Mesothelial cell of epicardium (in vitro differentiated cells): ENCODE data around the gene ZAR1L. TPM values are rescaled to one million over a fixed set of nuclear protein-coding genes. Genes with fewer than 3 reads are reported as not detected.

Source experiments
- DNase-seq, 2 experiments: peaks; one replicate each; pipeline ENCODE4 v3.0.0; 2021; ENCODE audit warnings: low spot score in 2 of 2; ENCODE audit not compliant: unreplicated experiment in 2 of 2
- H3K27ac Mint-ChIP-seq: 2 replicates; pipeline ENCODE4 v1.8.0; 2021; ENCODE audit warnings: mixed read lengths
- H3K27me3 Mint-ChIP-seq: 2 replicates; pipeline ENCODE4 v1.8.0; 2021; ENCODE audit warnings: low read depth, mixed read lengths
- H3K36me3 Mint-ChIP-seq: 2 replicates; pipeline ENCODE4 v1.8.0; 2021; ENCODE audit warnings: mixed read lengths
- H3K4me1 Mint-ChIP-seq: 2 replicates; pipeline ENCODE4 v1.8.0; 2021; ENCODE audit warnings: mixed read lengths
- H3K4me3 Mint-ChIP-seq: 2 replicates; pipeline ENCODE4 v1.8.0; 2021; ENCODE audit warnings: mild to moderate bottlenecking, moderate library complexity, mixed read lengths
- H3K9me3 Mint-ChIP-seq: 2 replicates; pipeline ENCODE4 v1.8.0; 2021; ENCODE audit warnings: mixed read lengths
- total RNA-seq: library from RNA; stranded (reverse); gene quantifications from 3 replicates; pipeline ENCODE4 v1.2.1, GENCODE V29; 2021
- TF ChIP-seq, protein P1 (sequence below): fragments of 200-600 bp; sonication (generic); IDR thresholded peaks from one replicate; pipeline ENCODE4 v1.5.0; 2021; ENCODE audit warnings: antibody characterized with exemption; ENCODE audit not compliant: unreplicated experiment

Gene ZAR1L
- total RNA-seq, 1 donor from 2014 or later = not detected

DNA sequence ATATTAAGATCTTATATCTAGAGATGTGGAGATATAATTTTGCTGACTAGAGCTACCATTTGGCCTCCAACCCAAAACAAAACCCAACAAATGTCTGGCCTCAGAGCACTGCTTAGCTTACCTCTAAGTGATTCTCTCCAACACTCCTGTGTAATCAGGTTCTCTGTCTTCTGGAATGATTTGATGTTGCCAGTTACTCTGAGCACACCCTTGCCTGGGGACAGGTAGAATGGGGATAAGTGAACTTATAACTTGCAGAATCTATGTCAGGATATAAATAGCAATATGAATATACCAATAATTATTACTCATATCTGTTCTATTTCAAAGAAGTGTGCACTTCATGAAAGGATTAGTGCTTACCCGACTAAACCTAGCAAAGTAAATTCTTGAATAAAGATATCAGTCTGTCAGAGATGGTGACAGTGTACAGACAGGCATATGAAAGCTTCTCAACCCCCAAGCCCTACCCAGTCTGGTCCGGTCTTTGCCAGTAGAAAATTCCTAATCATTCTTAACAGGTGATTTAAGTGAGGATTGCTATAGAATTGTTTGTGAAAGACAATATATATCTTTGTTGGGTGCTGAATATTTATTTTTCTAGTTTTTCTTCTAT, 33.0 kb downstream of the ZAR1L start:
- Mint-ChIP-seq H3K27me3 (no peaks in the 10 kb centered on the region), H3K9me3 (no peaks in the 10 kb centered on the region), H3K4me1 (peaks cover 32% of the 10 kb centered on the region), H3K4me3 (no peak overlapping the region), H3K36me3 (peaks cover 9% of the 10 kb centered on the region), H3K27ac (no peak overlapping the region)
- TF ChIP-seq, protein P1, sequence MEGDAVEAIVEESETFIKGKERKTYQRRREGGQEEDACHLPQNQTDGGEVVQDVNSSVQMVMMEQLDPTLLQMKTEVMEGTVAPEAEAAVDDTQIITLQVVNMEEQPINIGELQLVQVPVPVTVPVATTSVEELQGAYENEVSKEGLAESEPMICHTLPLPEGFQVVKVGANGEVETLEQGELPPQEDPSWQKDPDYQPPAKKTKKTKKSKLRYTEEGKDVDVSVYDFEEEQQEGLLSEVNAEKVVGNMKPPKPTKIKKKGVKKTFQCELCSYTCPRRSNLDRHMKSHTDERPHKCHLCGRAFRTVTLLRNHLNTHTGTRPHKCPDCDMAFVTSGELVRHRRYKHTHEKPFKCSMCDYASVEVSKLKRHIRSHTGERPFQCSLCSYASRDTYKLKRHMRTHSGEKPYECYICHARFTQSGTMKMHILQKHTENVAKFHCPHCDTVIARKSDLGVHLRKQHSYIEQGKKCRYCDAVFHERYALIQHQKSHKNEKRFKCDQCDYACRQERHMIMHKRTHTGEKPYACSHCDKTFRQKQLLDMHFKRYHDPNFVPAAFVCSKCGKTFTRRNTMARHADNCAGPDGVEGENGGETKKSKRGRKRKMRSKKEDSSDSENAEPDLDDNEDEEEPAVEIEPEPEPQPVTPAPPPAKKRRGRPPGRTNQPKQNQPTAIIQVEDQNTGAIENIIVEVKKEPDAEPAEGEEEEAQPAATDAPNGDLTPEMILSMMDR = no peak
- DNase-seq = no peak

DNA sequence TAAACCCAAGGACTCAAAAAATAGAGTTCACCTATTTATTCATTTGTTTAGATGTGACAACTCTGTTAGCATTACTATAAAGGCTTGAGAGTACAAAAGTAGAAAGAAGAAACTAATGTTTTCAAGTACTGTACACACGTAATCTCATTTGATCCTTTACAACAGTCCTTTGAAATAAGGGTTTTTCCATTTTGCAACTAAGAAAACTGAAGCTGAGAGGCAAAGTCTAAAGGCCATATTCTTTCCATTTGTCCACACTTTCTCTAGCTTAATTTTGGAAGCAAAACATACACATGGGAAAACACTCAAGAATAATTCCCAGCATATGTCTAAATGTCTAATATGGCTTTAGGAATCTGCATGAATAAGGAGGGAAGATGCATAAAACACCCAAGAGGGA, 34.1 kb downstream of the ZAR1L start:
- H3K36me3 Mint-ChIP-seq = peaks cover 10% of the 10 kb centered on the region
- DNase-seq = no peak
- TF ChIP-seq, protein P1 = no peak
- no peaks in the 10 kb centered on the region for H3K9me3 Mint-ChIP-seq
- H3K4me1 Mint-ChIP-seq = peaks cover 32% of the 10 kb centered on the region
- H3K4me3 Mint-ChIP-seq = no peak overlapping the region
- H3K27me3 Mint-ChIP-seq = no peaks in the 10 kb centered on the region
- no peak overlapping the region for H3K27ac Mint-ChIP-seq

DNA sequence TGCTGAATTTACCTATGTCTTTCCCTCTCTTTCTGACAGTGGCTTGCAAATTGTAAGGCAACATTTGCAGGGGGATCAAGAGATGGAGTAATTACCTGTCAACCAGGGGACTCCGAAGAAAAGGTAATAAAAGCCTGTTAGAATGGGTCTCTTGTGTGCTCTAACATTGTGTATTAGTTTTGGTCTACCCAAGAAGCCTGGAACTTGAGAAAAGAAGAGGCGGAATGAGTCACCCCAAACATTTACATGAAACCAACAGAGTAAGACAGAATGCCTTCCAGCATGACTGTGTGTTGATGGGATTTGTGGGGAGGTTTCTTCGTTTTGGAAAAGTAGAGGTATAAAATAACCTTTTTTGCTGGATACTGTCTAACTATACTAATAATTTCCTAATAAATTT, 36.7 kb downstream of the ZAR1L start:
- no peaks in the 10 kb centered on the region for H3K27me3 Mint-ChIP-seq
- no peak for DNase-seq
- H3K9me3 Mint-ChIP-seq = no peaks in the 10 kb centered on the region
- TF ChIP-seq, protein P1 = no peak
- peaks cover 6% of the 10 kb centered on the region for H3K4me1 Mint-ChIP-seq
- H3K4me3 Mint-ChIP-seq = no peak overlapping the region
- peaks cover 14% of the 10 kb centered on the region for H3K36me3 Mint-ChIP-seq
- H3K27ac Mint-ChIP-seq = no peak overlapping the region

DNA sequence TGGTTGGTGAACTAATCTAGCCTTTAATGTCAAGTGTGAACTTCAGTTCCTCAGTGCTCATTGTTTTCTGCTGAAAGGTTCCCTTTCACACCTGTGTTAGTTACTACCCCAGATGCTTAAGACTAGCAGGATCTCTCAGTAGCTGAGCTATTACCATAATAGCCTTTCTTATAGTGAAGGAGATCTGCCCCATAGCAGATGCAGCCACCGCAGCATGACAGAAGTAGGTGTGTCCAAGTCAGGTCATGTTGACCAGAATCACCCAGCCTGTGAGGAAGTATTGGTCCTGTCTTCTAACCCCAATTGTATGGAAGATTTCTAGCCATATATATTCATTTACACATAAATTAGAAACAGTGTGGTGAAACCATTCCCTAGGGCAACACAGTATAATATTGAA, 37.3 kb downstream of the ZAR1L start:
- H3K36me3 Mint-ChIP-seq = peaks cover 14% of the 10 kb centered on the region
- no peak overlapping the region for H3K27ac Mint-ChIP-seq
- H3K4me3 Mint-ChIP-seq = no peak overlapping the region
- H3K27me3 Mint-ChIP-seq = no peaks in the 10 kb centered on the region
- peaks cover 2% of the 10 kb centered on the region for H3K4me1 Mint-ChIP-seq
- TF ChIP-seq, protein P1 = no peak
- H3K9me3 Mint-ChIP-seq = no peaks in the 10 kb centered on the region
- no peak for DNase-seq

DNA sequence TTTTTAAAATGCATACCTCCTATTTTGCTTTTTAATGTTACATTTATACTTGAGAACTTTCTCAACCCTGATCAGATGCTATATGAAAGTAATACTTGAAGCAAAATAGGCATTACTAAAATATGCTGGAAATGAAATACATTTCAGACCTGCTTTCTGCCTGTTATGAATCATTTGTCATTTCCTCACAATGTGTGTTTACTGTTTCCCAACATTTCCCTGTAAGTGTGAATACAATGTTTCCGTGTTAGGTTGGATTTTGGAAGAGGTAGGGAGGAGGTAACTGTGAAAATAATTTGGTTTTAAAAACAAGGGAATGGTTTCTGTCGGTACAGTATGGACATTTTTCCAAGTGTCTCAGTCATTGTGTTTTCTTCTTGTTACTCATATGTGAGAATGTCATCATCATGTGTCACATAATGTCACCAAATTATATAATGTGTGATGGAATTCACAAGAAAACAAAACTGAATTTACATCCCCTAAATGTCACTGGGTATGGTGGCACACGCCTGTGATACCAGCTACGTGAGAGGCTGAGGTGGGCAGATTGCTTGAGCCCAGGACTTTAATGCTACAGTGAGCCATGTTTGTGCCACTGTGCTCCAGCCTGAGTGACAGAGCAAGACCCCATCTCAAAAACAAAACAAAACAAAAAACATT, 43.0 kb downstream of the ZAR1L start:
- no peak overlapping the region for H3K27ac Mint-ChIP-seq

More for the DNA sequence above, 43.0 kb downstream of the ZAR1L start:
- DNase-seq = no peak
- Mint-ChIP-seq H3K9me3 (no peaks in the 10 kb centered on the region), H3K4me1 (no peaks in the 10 kb centered on the region), H3K27me3 (no peaks in the 10 kb centered on the region), H3K4me3 (no peak overlapping the region), H3K36me3 (peaks cover 13% of the 10 kb centered on the region)
- TF ChIP-seq, protein P1 = no peak
